Activated T-cell treated with anti-CD3 and anti-CD28 coated beads, Interleukin-2, amount 50 U/mL, for 1 hour (primary cell): ENCODE results near the gene OR2A2.
"Not testable (repeated sequence)": the region's sequence is repeated elsewhere in the genome, so short reads cannot be mapped to it uniquely, and the experiment has no call there.

Experiments
- DNase-seq: peaks from one replicate; pipeline ENCODE4 v3.0.0-alpha.2; 2020

Gene OR2A2

GRCh38 chr7:144109283-144109682 is at the start of gene OR2A2:
OR2A2 (plus strand) TSS chr7:144109583; CDS start chr7:144109583, 0 bp downstream.
- DNase-seq, result no peak

- DNase-seq, result no peak
These were observed 45.7 kb upstream of the OR2A2 start for GRCh38 chr7:144063710-144064109.

GRCh38 chr7:144069511-144069910 is 39.9 kb upstream of the OR2A2 start, which contains the start of gene OR2A25:
OR2A25 (plus strand) TSS chr7:144069811; CDS start chr7:144074220, 4,409 bp downstream.
- DNase-seq, result no peak

- DNase-seq, result no peak
These were observed 39.4 kb upstream of the OR2A2 start for GRCh38 chr7:144069953-144070352.

- no peak for DNase-seq
These were observed 35.0 kb upstream of the OR2A2 start for GRCh38 chr7:144074374-144074773.

GRCh38 chr7:144085978-144086377 is 23.4 kb upstream of the OR2A2 start, which contains the start of gene OR2A12:
OR2A12 (plus strand) TSS chr7:144086278; CDS start chr7:144095108, 8,830 bp downstream.
- no peak for DNase-seq

- DNase-seq, result no peak
These were observed 22.7 kb upstream of the OR2A2 start for GRCh38 chr7:144086730-144087129.

- no peak for DNase-seq
These were observed 22.2 kb upstream of the OR2A2 start for GRCh38 chr7:144087230-144087629.

- no peak for DNase-seq
These were observed 18.7 kb upstream of the OR2A2 start for GRCh38 chr7:144090667-144091066.

GRCh38 chr7:144098776-144099175 is 10.6 kb upstream of the OR2A2 start:
- DNase-seq, result no peak

GRCh38 chr7:144100607-144101006 is 8.8 kb upstream of the OR2A2 start:
- no peak for DNase-seq

- DNase-seq, result no peak
These were observed 7.3 kb upstream of the OR2A2 start for GRCh38 chr7:144102041-144102440.

GRCh38 chr7:144105211-144105610 is 4.2 kb upstream of the OR2A2 start:
- DNase-seq, result no peak

- no peak for DNase-seq
These were observed 889 bp downstream of the OR2A2 start for GRCh38 chr7:144110272-144110671.

GRCh38 chr7:144113651-144114050 is 4.3 kb downstream of the OR2A2 start:
- DNase-seq, result no peak

- no peak for DNase-seq
These were observed 9.0 kb downstream of the OR2A2 start for GRCh38 chr7:144118341-144118740.

- DNase-seq, result no peak
These were observed 13.5 kb downstream of the OR2A2 start, which contains the start of gene OR2A14 for GRCh38 chr7:144122876-144123275. OR2A14 (plus strand) TSS chr7:144123176; CDS start chr7:144129113, 5,937 bp downstream.

- DNase-seq, result peak; percentile 84
These were observed 18.4 kb downstream of the OR2A2 start for GRCh38 chr7:144127714-144128334.

GRCh38 chr7:144129601-144130000 is 20.2 kb downstream of the OR2A2 start:
- not testable (repeated sequence) for DNase-seq

GRCh38 chr7:144130730-144131129 is 21.3 kb downstream of the OR2A2 start:
- no peak for DNase-seq

GRCh38 chr7:144132262-144132661 is 22.9 kb downstream of the OR2A2 start:
- DNase-seq, result no peak

GRCh38 chr7:144133307-144133706 is 23.9 kb downstream of the OR2A2 start:
- no peak for DNase-seq

- no peak for DNase-seq
These were observed 24.7 kb downstream of the OR2A2 start for GRCh38 chr7:144134116-144134515.

- no peak for DNase-seq
These were observed 28.1 kb downstream of the OR2A2 start for GRCh38 chr7:144137501-144137900.

- DNase-seq, result no peak
These were observed 32.8 kb downstream of the OR2A2 start for GRCh38 chr7:144142187-144142586.
